ENCODE data around the gene ADAMTS17.
"Not testable (repeated sequence)": the region's sequence is repeated elsewhere in the genome, so short reads cannot be mapped to it uniquely, and the experiment has no call there.

Gene ADAMTS17

DNA sequence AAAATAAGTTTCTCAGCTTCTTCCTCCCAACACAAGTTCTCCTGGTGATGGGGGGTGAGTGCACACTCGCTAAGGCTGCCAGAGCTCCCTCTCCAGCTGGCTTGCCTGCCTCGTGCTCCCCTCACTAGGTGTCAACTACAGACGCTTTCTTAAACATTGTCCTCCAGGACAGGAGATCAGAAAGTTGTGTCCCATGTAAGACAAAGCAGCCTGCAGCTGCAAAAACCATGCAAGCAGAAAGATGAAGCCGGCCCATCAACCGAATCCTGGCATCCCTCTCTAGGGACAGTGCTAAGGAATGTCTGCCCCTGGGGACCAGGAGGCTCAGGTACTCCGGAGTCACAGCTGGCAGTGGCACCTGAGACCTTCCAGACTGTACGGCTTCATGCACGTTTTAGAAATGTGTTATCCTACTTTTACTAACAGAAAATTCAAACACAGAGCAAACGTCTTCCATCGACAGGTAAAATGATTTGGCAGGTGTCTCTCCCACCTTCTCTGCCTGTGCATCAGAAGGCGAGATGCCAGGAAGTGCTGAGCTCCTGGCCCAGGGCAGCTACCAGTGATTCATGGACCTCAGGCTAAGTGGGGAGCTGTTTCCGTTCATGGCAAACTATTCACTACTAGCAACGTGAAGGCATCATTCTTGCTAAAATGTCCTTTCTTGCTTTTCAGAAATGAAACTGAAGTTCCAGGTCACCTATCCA, 246.1 kb downstream of the ADAMTS17 start:
- H3K4me3 ChIP-seq (ENCODE audit: low read depth, low read length) = no peak overlapping the region
- TF ChIP-seq, protein P1, sequence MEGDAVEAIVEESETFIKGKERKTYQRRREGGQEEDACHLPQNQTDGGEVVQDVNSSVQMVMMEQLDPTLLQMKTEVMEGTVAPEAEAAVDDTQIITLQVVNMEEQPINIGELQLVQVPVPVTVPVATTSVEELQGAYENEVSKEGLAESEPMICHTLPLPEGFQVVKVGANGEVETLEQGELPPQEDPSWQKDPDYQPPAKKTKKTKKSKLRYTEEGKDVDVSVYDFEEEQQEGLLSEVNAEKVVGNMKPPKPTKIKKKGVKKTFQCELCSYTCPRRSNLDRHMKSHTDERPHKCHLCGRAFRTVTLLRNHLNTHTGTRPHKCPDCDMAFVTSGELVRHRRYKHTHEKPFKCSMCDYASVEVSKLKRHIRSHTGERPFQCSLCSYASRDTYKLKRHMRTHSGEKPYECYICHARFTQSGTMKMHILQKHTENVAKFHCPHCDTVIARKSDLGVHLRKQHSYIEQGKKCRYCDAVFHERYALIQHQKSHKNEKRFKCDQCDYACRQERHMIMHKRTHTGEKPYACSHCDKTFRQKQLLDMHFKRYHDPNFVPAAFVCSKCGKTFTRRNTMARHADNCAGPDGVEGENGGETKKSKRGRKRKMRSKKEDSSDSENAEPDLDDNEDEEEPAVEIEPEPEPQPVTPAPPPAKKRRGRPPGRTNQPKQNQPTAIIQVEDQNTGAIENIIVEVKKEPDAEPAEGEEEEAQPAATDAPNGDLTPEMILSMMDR (IDR thresholded peaks at IDR 0.05; ENCODE audit: low read depth, low read length) = no peak

DNA sequence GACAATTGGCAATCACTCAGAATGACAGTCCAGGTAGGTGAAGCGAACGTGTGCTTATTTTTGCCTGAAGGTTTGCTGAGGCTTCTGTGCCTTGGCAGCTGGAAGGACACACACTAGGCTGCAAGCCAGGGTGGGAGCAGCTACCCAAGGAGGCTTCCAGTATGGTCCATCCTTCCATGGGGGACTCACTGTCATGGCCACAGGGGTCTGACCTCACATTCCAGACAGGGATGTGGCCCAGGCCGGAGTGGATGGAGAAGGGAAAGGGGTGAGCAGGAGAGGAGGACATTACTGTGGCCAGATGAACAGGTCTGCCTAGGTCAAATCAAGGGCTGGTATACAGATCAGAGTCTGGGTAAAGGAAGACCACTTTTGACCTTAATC, 247.7 kb downstream of the ADAMTS17 start:
- no peak overlapping the region for H3K4me3 ChIP-seq (ENCODE audit: low read depth, low read length)
- TF ChIP-seq, protein P1 (IDR thresholded peaks at IDR 0.05; ENCODE audit: low read depth, low read length) = no peak

DNA sequence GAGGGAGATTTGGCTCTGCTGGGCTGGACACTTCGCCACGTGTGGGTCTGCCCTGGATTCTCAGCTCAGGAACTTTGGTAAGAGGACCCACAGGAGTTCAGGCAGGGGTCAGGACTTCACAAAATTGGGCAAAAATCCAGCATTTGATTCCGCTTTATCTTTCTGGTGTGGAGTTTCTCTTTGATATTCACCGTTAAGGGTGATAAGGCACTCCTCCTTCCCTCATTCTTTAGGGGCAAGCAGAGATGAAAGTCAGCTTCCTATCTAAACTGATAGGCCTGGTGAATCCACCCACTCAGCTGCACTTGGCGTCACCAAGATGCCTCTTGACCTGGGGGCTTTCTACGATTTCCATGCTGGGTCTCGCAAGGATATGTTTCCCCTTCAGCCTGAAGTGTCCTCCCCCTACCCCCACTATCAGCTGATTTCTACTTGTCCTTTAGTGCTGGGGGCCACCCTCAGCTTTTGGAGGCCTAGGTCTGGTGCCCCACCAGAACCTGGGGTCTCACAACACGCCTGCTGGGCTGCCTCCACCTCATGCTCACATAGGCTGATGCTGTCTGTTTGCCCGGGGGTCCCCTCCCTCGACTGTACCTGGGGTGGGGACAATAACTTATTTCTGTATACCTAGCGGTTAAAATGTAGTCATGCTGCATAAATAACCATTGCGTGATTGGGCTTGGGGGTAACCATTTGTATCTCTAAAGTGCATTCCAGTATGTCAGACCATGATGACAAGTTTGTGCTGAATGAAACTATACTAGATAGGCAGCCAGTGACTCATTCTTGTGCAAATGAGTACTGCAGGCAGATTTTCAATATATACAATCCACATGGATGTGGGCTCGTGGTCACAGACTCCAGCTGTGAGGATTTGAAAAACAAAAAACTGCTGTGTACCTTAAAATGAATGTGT, 248.3 kb downstream of the ADAMTS17 start:
- H3K4me3 ChIP-seq (ENCODE audit: low read depth, low read length) = no peak overlapping the region
- TF ChIP-seq, protein P1 (IDR thresholded peaks at IDR 0.05; ENCODE audit: low read depth, low read length) = no peak

DNA sequence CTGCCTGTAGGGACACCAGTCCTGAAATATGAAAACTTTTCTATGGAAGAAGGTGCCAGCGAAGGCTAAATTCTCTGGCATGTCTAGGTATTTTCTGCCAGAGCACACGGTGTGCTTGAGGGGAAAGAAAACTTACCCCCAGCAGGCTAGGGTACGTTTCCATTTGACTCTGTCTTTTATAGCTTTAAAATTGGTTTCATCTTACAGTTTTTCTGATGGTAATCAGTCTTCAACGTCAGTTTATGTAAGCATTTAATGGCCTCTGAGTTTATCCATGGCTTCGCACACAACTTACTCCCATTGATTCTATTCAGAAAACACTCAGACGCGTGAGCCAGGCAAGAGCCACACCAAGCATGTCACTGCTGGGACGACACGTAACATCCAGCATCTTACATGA, 249.7 kb downstream of the ADAMTS17 start:
- TF ChIP-seq, protein P1 (IDR thresholded peaks at IDR 0.05; ENCODE audit: low read depth, low read length) = no peak

DNA sequence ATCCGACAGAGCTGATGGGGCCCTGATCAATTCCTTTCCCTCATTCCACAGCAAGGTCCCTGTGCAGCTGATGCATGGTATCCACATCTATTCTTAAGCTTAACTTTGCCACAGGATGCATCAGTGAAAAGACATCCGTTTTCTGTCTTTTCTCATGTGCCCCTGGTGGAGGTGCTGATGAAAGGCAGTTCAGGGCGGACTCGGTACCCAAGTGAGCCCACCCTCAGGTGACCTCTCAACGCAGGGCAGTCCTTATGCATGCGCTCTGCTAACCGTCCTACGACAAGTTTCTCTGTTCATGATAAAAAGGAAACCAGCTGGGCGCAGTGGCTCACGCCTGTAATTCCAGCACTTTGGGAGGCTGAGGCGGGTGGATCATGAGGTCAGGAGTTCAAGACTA, 251.4 kb downstream of the ADAMTS17 start:
- H3K4me3 ChIP-seq (ENCODE audit: low read depth, low read length) = no peak overlapping the region
- TF ChIP-seq, protein P1 (IDR thresholded peaks at IDR 0.05; ENCODE audit: low read depth, low read length) = no peak

More for the DNA sequence above, 249.7 kb downstream of the ADAMTS17 start:
- H3K4me3 ChIP-seq (ENCODE audit: low read depth, low read length) = no peak overlapping the region

DNA sequence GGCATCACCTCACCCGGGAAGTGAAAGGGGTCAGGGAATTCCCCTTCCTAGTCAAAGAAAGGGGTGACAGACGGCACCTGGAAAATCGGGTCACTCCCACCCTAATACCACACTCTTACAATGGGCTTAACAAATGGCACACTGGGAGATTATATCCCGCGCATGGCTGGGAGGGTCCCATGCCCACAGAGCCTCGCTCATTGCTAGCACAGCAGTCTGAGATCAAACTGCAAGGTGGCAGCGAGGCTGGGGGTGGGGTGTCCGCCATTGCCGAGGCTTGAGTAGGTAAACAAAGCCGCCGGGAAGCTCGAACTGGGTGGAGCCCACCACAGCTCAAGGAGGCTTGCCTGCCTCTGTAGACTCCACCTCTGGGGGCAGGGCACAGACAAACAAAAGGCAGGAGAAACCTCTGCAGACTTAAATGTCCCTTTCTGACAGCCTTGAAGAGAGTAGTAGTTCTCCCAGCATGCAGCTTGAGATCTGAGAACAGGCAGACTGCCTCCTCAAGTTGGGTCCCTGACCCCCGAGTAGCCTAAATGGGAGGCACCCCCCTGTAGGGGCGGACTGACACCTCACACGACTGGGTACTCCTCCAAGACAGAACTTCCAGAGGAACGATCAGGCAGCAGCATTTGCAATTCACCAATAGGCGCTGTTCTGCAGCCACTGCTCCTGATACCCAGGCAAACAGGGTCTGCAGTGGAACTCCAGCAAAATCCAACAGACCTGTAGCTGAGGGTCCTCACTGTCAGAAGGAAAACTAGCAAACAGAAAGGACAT, 257.5 kb downstream of the ADAMTS17 start:
- not testable (repeated sequence) for H3K4me3 ChIP-seq (ENCODE audit: low read depth, low read length)

DNA sequence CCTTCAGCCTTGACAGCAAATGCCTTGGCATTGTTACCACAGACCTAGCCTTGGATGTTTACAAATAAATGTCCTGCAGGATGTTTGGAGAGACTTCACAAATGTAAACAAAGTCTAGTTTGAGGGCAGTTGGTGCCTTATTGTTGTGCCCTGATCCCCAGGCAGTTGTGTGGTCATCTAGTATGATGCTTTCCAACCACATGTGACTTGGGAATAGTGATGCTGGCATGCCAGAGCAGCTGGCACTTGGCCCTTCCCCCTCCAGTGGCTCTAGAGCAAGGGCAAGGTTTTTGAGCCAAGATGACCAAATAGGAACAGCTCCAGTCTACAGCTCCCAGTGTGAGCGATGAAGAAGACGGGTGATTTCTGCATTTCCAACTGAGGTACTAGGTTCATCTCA, 258.2 kb downstream of the ADAMTS17 start:
- TF ChIP-seq, protein P1 (IDR thresholded peaks at IDR 0.05; ENCODE audit: low read depth, low read length) = no peak
- H3K4me3 ChIP-seq (ENCODE audit: low read depth, low read length) = no peak overlapping the region
